Measurements from ENCODE around the gene NPIPA5.
A peak's percentile ranks its signal among the peaks of the same experiment; 100 is the strongest.
"Not testable (repeated sequence)": the region's sequence is repeated elsewhere in the genome, so short reads cannot be mapped to it uniquely, and the experiment has no call there.

NPIPA5 gene

GRCh38 chr16:15378194-15378593 is at the start of gene NPIPA5:
NPIPA5 (minus strand) TSS chr16:15378294; CDS start chr16:15378294, 0 bp downstream.
- in situ Hi-C loops (cut with HindIII; ENCODE audit: low sequenced_read_pairs); H3K4me3 ChIP-seq (ENCODE audit: low read depth, low read length); DNase-seq (ENCODE audit: low read depth): not testable (repeated sequence)

GRCh38 chr16:15427648-15428239 is 49.6 kb upstream of the NPIPA5 start:
- in situ Hi-C loops (cut with HindIII; ENCODE audit: low sequenced_read_pairs) = no loop called here
- DNase-seq (ENCODE audit: low read depth) = peak; percentile 76
- peak; percentile 69 for TF ChIP-seq CTCF (IDR thresholded peaks at IDR 0.05; ENCODE audit: low read depth, low read length, missing control alignments)
- H3K4me3 ChIP-seq (ENCODE audit: low read depth, low read length) = no peak overlapping the region

GRCh38 chr16:15426796-15427195 is 48.7 kb upstream of the NPIPA5 start:
- H3K4me3 ChIP-seq (ENCODE audit: low read depth, low read length) = no peak overlapping the region
- TF ChIP-seq CTCF (IDR thresholded peaks at IDR 0.05; ENCODE audit: low read depth, low read length, missing control alignments) = no peak
- in situ Hi-C loops (cut with HindIII; ENCODE audit: low sequenced_read_pairs) = no loop called here
- no peak for DNase-seq (ENCODE audit: low read depth)

DNA sequence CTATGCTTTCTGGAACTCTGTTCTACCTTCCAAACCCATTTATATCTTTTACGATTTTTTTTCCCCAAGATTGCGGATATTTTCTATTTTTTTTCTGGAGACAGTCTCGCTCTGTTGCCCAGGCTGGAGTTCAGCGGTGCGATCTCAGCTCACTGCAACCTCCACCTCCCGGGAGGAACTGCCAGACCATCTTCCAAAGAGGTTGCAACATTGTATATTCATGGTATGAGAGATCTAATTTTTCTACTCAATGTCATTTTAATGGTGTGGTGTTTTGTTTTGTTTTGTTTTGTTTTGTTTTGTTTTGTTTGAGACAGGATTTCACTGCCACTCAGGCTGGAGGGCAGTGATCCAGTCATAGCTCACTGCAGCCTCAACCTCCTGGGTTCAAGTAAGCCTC is 47.8 kb upstream of the NPIPA5 start:
- no peak for DNase-seq (ENCODE audit: low read depth)
- no peak for TF ChIP-seq CTCF (IDR thresholded peaks at IDR 0.05; ENCODE audit: low read depth, low read length, missing control alignments)
- in situ Hi-C loops (cut with HindIII; ENCODE audit: low sequenced_read_pairs) = no loop called here
- H3K4me3 ChIP-seq (ENCODE audit: low read depth, low read length) = no peak overlapping the region

- no peak for DNase-seq (ENCODE audit: low read depth)
- in situ Hi-C loops (cut with HindIII; ENCODE audit: low sequenced_read_pairs) = no loop called here
- no peak for TF ChIP-seq CTCF (IDR thresholded peaks at IDR 0.05; ENCODE audit: low read depth, low read length, missing control alignments)
Observed at GRCh38 chr16:15422222-15422621, 44.1 kb upstream of the NPIPA5 start.

GRCh38 chr16:15421696-15422095 is 43.6 kb upstream of the NPIPA5 start:
- in situ Hi-C loops (cut with HindIII; ENCODE audit: low sequenced_read_pairs); DNase-seq (ENCODE audit: low read depth); H3K4me3 ChIP-seq (ENCODE audit: low read depth, low read length): not testable (repeated sequence)

More at GRCh38 chr16:15422222-15422621, 44.1 kb upstream of the NPIPA5 start:
- H3K4me3 ChIP-seq (ENCODE audit: low read depth, low read length) = no peak overlapping the region

- H3K4me3 ChIP-seq (ENCODE audit: low read depth, low read length) = no peak overlapping the region
- DNase-seq (ENCODE audit: low read depth) = no peak
- in situ Hi-C loops (cut with HindIII; ENCODE audit: low sequenced_read_pairs) = no loop called here
- no peak for TF ChIP-seq CTCF (IDR thresholded peaks at IDR 0.05; ENCODE audit: low read depth, low read length, missing control alignments)
Observed at GRCh38 chr16:15418206-15418605, 40.1 kb upstream of the NPIPA5 start.

DNA sequence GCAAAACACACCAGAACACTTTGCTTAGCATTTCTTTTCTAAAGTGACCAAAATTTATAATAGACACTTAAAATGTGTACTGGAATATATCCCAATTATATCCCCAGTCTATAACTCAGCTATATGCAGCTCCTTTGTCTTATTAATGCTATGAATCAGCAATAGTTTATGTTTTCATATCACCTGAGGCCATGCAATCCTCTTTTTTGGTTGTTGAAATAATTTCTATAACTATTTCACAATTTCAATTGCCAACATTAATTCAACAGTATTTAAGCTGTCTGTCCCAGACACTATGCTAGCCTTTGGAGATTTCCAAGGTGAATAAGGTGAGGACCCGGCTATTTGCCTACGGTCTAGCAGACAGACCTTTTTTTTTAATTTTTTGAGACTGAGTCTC is 39.1 kb upstream of the NPIPA5 start:
- no peak for TF ChIP-seq CTCF (IDR thresholded peaks at IDR 0.05; ENCODE audit: low read depth, low read length, missing control alignments)
- in situ Hi-C loops (cut with HindIII; ENCODE audit: low sequenced_read_pairs) = no loop called here
- no peak overlapping the region for H3K4me3 ChIP-seq (ENCODE audit: low read depth, low read length)
- DNase-seq (ENCODE audit: low read depth) = no peak
